Hepatocyte (in vitro differentiated cells): ENCODE results near the gene MEIKIN. TPM values are rescaled to one million over a fixed set of nuclear protein-coding genes. Genes with fewer than 3 reads are reported as not detected.

Source experiments
- DNase-seq: peaks from one replicate; pipeline ENCODE4 v3.0.0-alpha.2; 2016; ENCODE audit warnings: low spot score
- H2AFZ ChIP-seq: fragments of 200-600 bp; sonication (generic); 2 replicates; pipeline ENCODE4 v1.6.0; 2016; ENCODE audit warnings: antibody characterized with exemption, mild to moderate bottlenecking
- H3K27ac ChIP-seq: fragments of 200-600 bp; sonication (generic); 2 replicates; pipeline ENCODE4 v1.5.1; 2016; ENCODE audit warnings: mild to moderate bottlenecking
- H3K27me3 ChIP-seq: fragments of 200-600 bp; sonication (generic); 2 replicates; pipeline ENCODE4 v1.6.1; 2016
- H3K36me3 ChIP-seq: fragments of 200-600 bp; sonication (generic); replicated peaks from 2 replicates; pipeline ENCODE4 v1.5.1; 2016; ENCODE audit warnings: low read depth; ENCODE audit not compliant: insufficient read depth
- H3K4me1 ChIP-seq: fragments of 200-600 bp; sonication (generic); 2 replicates; pipeline ENCODE4 v1.5.1; 2016; ENCODE audit warnings: mild to moderate bottlenecking, moderate library complexity; ENCODE audit not compliant: insufficient read depth
- H3K4me2 ChIP-seq: fragments of 200-600 bp; sonication (generic); 2 replicates; pipeline ENCODE4 v1.6.0; 2016
- H3K4me3 ChIP-seq: fragments of 200-600 bp; sonication (generic); 2 replicates; pipeline ENCODE4 v1.5.1; 2016; ENCODE audit warnings: mild to moderate bottlenecking
- H3K79me2 ChIP-seq: fragments of 200-600 bp; sonication (generic); 2 replicates; pipeline ENCODE4 v1.6.0; 2017; ENCODE audit warnings: mild to moderate bottlenecking
- H3K9me2 ChIP-seq: fragments of 200-600 bp; sonication (generic); replicated peaks from 2 replicates; pipeline ENCODE4 v1.6.0; 2017; ENCODE audit warnings: mild to moderate bottlenecking; ENCODE audit not compliant: insufficient read depth
- H3K9me3 ChIP-seq: fragments of 200-600 bp; sonication (generic); 2 replicates; pipeline ENCODE4 v1.5.1; 2016; ENCODE audit warnings: low read depth, mild to moderate bottlenecking
- H4K20me1 ChIP-seq: fragments of 200-600 bp; sonication (generic); 2 replicates; pipeline ENCODE4 v1.6.0; 2016; ENCODE audit warnings: mild to moderate bottlenecking; ENCODE audit not compliant: insufficient read depth, poor library complexity, severe bottlenecking
- EZH2 ChIP-seq: fragments of 200-600 bp; sonication (generic); IDR thresholded peaks from 2 replicates; pipeline ENCODE4 v1.6.1; 2016; ENCODE audit warnings: antibody characterized with exemption, mild to moderate bottlenecking, borderline replicate concordance
- EZH2phosphoT487 ChIP-seq: fragments of 200-600 bp; sonication (generic); IDR thresholded peaks from one replicate; pipeline ENCODE4 v1.6.1; 2018; ENCODE audit warnings: antibody characterized with exemption, mild to moderate bottlenecking, low read depth, moderate library complexity; ENCODE audit not compliant: unreplicated experiment, severe bottlenecking
- WGBS: methylation state at CpG from one replicate; pipeline ENCODE4 v1.1.6; 2016; ENCODE audit warnings: low lambda C conversion rate; ENCODE audit errors: missing lambda C conversion rate; 5-methylcytosine and 5-hydroxymethylcytosine counted together
- polyA plus RNA-seq: library from polyadenylated mRNA; unstranded; fragments of >200 nt; fragmentation: Nextera tagmentation; extraction: Ambion mirVana; gene quantifications from 2 replicates; pipeline ENCODE4 v1.2.1, GENCODE V29; 2016
- total RNA-seq: library from RNA; depleted of rRNA; stranded (reverse); fragments of >200 nt; gene quantifications from 2 replicates; pipeline ENCODE4 v1.2.3, GENCODE V29; 2014
- TF ChIP-seq, protein P1 (sequence below): fragments of 200-600 bp; sonication (generic); IDR thresholded peaks from 2 replicates; pipeline ENCODE4 v1.5.1; 2016; ENCODE audit warnings: antibody characterized with exemption, mild to moderate bottlenecking; ENCODE audit not compliant: poor library complexity

MEIKIN gene
- total and polyA plus RNA-seq, 2 experiments from 2014 or later, result not detected

DNA sequence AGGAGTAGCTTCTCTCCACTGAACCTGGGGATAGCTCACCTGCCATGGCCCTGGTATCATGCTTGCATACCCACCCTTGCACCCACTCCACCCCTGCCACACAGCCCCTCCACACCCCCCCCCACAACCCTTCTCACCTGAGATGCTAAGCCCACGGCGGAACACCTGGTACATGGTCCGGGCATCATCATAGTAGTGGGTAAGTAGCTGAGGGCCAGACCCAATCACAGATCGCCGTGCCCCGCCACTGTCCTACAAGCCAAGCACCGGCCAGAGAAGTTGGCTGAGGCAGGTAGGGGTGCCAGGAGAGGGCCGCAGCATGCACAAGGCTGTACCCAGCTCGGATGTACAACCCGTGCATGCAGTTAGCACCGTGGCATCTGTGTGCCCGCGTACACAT, 45.3 kb upstream of the MEIKIN start:
- no peak overlapping the region for H3K4me3 ChIP-seq
- no peaks in the 10 kb centered on the region for H3K9me2 ChIP-seq
- no peaks in the 10 kb centered on the region for H3K36me3 ChIP-seq
- TF ChIP-seq EZH2phosphoT487 (no peak), EZH2 (no peak)
- TF ChIP-seq, protein P1, sequence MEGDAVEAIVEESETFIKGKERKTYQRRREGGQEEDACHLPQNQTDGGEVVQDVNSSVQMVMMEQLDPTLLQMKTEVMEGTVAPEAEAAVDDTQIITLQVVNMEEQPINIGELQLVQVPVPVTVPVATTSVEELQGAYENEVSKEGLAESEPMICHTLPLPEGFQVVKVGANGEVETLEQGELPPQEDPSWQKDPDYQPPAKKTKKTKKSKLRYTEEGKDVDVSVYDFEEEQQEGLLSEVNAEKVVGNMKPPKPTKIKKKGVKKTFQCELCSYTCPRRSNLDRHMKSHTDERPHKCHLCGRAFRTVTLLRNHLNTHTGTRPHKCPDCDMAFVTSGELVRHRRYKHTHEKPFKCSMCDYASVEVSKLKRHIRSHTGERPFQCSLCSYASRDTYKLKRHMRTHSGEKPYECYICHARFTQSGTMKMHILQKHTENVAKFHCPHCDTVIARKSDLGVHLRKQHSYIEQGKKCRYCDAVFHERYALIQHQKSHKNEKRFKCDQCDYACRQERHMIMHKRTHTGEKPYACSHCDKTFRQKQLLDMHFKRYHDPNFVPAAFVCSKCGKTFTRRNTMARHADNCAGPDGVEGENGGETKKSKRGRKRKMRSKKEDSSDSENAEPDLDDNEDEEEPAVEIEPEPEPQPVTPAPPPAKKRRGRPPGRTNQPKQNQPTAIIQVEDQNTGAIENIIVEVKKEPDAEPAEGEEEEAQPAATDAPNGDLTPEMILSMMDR, result no peak
- H3K4me1 ChIP-seq, result no peaks in the 10 kb centered on the region
- no peak overlapping the region for H3K27ac ChIP-seq
- H3K27me3 ChIP-seq, result no peaks in the 10 kb centered on the region
- WGBS, result 97% methylated on average over 13 of the region's 13 CpGs
- no peaks in the 10 kb centered on the region for H3K9me3 ChIP-seq
- H3K79me2 ChIP-seq, result no peaks in the 10 kb centered on the region
- no peak overlapping the region for H2AFZ ChIP-seq
- DNase-seq, result no peak
- H3K4me2 ChIP-seq, result no peak overlapping the region
- no peaks in the 10 kb centered on the region for H4K20me1 ChIP-seq

DNA sequence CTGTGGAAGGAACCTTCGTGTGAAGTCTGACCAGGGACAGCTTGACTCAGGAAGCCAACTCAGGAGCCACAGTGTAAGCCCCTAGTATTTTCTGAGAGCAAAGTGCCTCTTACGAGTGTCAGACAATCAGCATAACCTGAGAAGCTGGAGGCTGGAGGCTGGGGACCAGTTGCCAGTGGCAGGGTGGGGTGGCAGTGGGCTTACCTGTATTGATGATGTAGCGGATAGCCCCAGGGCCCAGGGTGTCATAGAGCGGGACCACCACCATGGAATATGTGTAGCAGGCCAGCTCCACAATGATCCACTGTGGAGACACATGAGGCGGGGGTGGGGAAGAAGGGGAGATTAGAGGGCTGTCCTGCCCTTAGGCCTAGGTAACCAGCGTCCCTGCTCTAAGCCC, 43.1 kb upstream of the MEIKIN start:
- H3K27ac ChIP-seq, result no peak overlapping the region
- no peaks in the 10 kb centered on the region for H4K20me1 ChIP-seq
- no peak overlapping the region for H3K4me3 ChIP-seq
- H3K4me1 ChIP-seq, result no peaks in the 10 kb centered on the region
- no peak for DNase-seq
- H3K9me3 ChIP-seq, result no peaks in the 10 kb centered on the region
- no peak for TF ChIP-seq EZH2
- TF ChIP-seq EZH2phosphoT487, result no peak
- TF ChIP-seq, protein P1, result no peak
- H3K9me2 ChIP-seq, result no peaks in the 10 kb centered on the region
- no peaks in the 10 kb centered on the region for H3K36me3 ChIP-seq
- no peak overlapping the region for H2AFZ ChIP-seq
- H3K4me2 ChIP-seq, result no peak overlapping the region
- no peaks in the 10 kb centered on the region for H3K27me3 ChIP-seq
- WGBS, result 89% methylated on average over 6 of the region's 6 CpGs
- no peaks in the 10 kb centered on the region for H3K79me2 ChIP-seq

DNA sequence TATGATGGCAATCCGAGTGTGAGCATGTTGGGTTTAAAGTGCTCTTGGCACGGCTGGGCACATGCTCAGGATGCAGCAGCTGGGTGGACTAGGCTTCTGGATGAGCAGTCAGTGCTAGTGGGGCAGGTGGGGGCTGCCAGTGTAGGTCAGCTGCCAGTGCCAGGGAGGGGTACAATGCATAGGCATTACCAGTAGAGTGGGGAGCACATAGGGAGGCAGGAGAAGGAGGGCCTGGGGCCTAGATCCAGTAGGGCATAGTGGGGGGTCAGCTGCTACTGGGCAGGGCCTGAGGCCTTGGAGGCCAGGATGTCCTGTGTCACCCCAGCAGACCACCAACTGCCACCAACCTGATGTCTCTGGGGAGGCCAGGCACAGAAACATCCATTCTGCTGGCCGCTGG, 41.8 kb upstream of the MEIKIN start:
- Histone ChIP-seq H4K20me1 (no peaks in the 10 kb centered on the region), H3K4me2 (no peak overlapping the region), H3K4me3 (no peak overlapping the region), H2AFZ (no peak overlapping the region), H3K36me3 (no peaks in the 10 kb centered on the region), H3K4me1 (no peaks in the 10 kb centered on the region), H3K9me3 (no peaks in the 10 kb centered on the region), H3K27me3 (no peaks in the 10 kb centered on the region), H3K9me2 (no peaks in the 10 kb centered on the region), H3K79me2 (no peaks in the 10 kb centered on the region), H3K27ac (no peak overlapping the region)
- TF ChIP-seq EZH2phosphoT487, result no peak
- no peak for TF ChIP-seq EZH2
- TF ChIP-seq, protein P1, result no peak
- DNase-seq, result no peak
- 86% methylated on average over 3 of the region's 3 CpGs for WGBS
